MG63 (cell line): Measurements from ENCODE around the gene HYAL4. TPM values are rescaled to one million over a fixed set of nuclear protein-coding genes. Genes with fewer than 3 reads are reported as not detected.
"Not testable (repeated sequence)": the region's sequence is repeated elsewhere in the genome, so short reads cannot be mapped to it uniquely, and the experiment has no call there.

ENCODE experiments used
- DNase-seq: peaks from one replicate; pipeline ENCODE4 v3.0.0-alpha.2; 2020
- H3K27me3 ChIP-seq: fragments of 250-450 bp; sonication (Bioruptor Pico); 2 replicates; pipeline ENCODE4 v1.5.1; 2020; ENCODE audit warnings: mild to moderate bottlenecking, moderate library complexity
- H3K36me3 ChIP-seq: fragments of 250-450 bp; sonication (Bioruptor Pico); 2 replicates; pipeline ENCODE4 v1.5.1; 2020; ENCODE audit warnings: mild to moderate bottlenecking, moderate library complexity
- H3K4me3 ChIP-seq: fragments of 250-450 bp; sonication (Bioruptor Pico); 2 replicates; pipeline ENCODE4 v1.5.1; 2020; ENCODE audit warnings: mild to moderate bottlenecking, moderate library complexity
- H3K9me3 ChIP-seq: fragments of 250-450 bp; sonication (Bioruptor Pico); 2 replicates; pipeline ENCODE4 v1.5.1; 2020; ENCODE audit warnings: mild to moderate bottlenecking, moderate library complexity
- total RNA-seq: library from RNA; depleted of rRNA; stranded (reverse); fragments of >200 nt; shearing (Covaris generic); gene quantifications from 2 replicates; pipeline ENCODE4 v1.2.3, GENCODE V29; 2014; ENCODE audit warnings: low replicate concordance

HYAL4 gene
- total RNA-seq, 1 experiment from 2014 or later: not detected

- Histone ChIP-seq H3K9me3 (no peaks in the 10 kb centered on the region), H3K27me3 (no peaks in the 10 kb centered on the region), H3K36me3 (no peaks in the 10 kb centered on the region), H3K4me3 (no peak overlapping the region)
- DNase-seq: peak; percentile 23
Observed at GRCh38 chr7:123871998-123872867, 27.3 kb downstream of the HYAL4 start.

GRCh38 chr7:123872908-123873307 lies 27.9 kb downstream of the HYAL4 start:
- no peaks in the 10 kb centered on the region for H3K36me3 ChIP-seq
- H3K27me3 ChIP-seq: no peaks in the 10 kb centered on the region
- no peak overlapping the region for H3K4me3 ChIP-seq
- no peak for DNase-seq
- no peaks in the 10 kb centered on the region for H3K9me3 ChIP-seq

GRCh38 chr7:123876557-123877256 lies 31.7 kb downstream of the HYAL4 start:
- Histone ChIP-seq H3K9me3 (no peaks in the 10 kb centered on the region), H3K36me3 (no peaks in the 10 kb centered on the region), H3K4me3 (no peak overlapping the region), H3K27me3 (no peaks in the 10 kb centered on the region)
- no peak for DNase-seq

GRCh38 chr7:123879628-123880027 lies 34.7 kb downstream of the HYAL4 start:
- H3K4me3 ChIP-seq: no peak overlapping the region
- H3K36me3 ChIP-seq: no peaks in the 10 kb centered on the region
- no peaks in the 10 kb centered on the region for H3K9me3 ChIP-seq
- no peak for DNase-seq
- H3K27me3 ChIP-seq: no peaks in the 10 kb centered on the region

GRCh38 chr7:123881300-123881699 lies 36.3 kb downstream of the HYAL4 start:
- no peak overlapping the region for H3K4me3 ChIP-seq
- DNase-seq: no peak
- no peaks in the 10 kb centered on the region for H3K36me3 ChIP-seq
- H3K9me3 ChIP-seq: no peaks in the 10 kb centered on the region
- no peaks in the 10 kb centered on the region for H3K27me3 ChIP-seq

GRCh38 chr7:123883154-123883553 lies 38.2 kb downstream of the HYAL4 start:
- Histone ChIP-seq H3K4me3 (no peak overlapping the region), H3K36me3 (no peaks in the 10 kb centered on the region), H3K27me3 (no peaks in the 10 kb centered on the region), H3K9me3 (no peaks in the 10 kb centered on the region)
- DNase-seq: no peak

GRCh38 chr7:123888192-123888591 lies 43.2 kb downstream of the HYAL4 start:
- Histone ChIP-seq H3K9me3 (no peaks in the 10 kb centered on the region), H3K36me3 (no peaks in the 10 kb centered on the region), H3K27me3 (no peaks in the 10 kb centered on the region), H3K4me3 (no peak overlapping the region)
- no peak for DNase-seq

GRCh38 chr7:123894753-123895152 lies 49.8 kb downstream of the HYAL4 start:
- H3K27me3 ChIP-seq, DNase-seq, H3K36me3 ChIP-seq, H3K4me3 ChIP-seq, H3K9me3 ChIP-seq: not testable (repeated sequence)

- Histone ChIP-seq H3K9me3 (no peaks in the 10 kb centered on the region), H3K27me3 (no peaks in the 10 kb centered on the region), H3K36me3 (no peaks in the 10 kb centered on the region), H3K4me3 (no peak overlapping the region)
- no peak for DNase-seq
Observed at GRCh38 chr7:123901101-123901500, 56.1 kb downstream of the HYAL4 start.

GRCh38 chr7:123905714-123906113 lies 60.7 kb downstream of the HYAL4 start:
- H3K27me3 ChIP-seq: no peaks in the 10 kb centered on the region
- no peaks in the 10 kb centered on the region for H3K36me3 ChIP-seq
- DNase-seq: no peak
- H3K4me3 ChIP-seq: no peak overlapping the region
- H3K9me3 ChIP-seq: no peaks in the 10 kb centered on the region

GRCh38 chr7:123916240-123916724 lies 71.3 kb downstream of the HYAL4 start:
- H3K27me3 ChIP-seq: no peaks in the 10 kb centered on the region
- no peaks in the 10 kb centered on the region for H3K36me3 ChIP-seq
- no peaks in the 10 kb centered on the region for H3K9me3 ChIP-seq
- DNase-seq: no peak
- H3K4me3 ChIP-seq: no peak overlapping the region

- H3K27me3 ChIP-seq: no peaks in the 10 kb centered on the region
- no peak overlapping the region for H3K4me3 ChIP-seq
- no peak for DNase-seq
- no peaks in the 10 kb centered on the region for H3K9me3 ChIP-seq
- no peaks in the 10 kb centered on the region for H3K36me3 ChIP-seq
Observed at GRCh38 chr7:123917878-123918277, 72.9 kb downstream of the HYAL4 start.

- no peaks in the 10 kb centered on the region for H3K9me3 ChIP-seq
- H3K4me3 ChIP-seq: no peak overlapping the region
- H3K27me3 ChIP-seq: no peaks in the 10 kb centered on the region
- H3K36me3 ChIP-seq: no peaks in the 10 kb centered on the region
- no peak for DNase-seq
Observed at GRCh38 chr7:123918309-123918708, 73.3 kb downstream of the HYAL4 start.

GRCh38 chr7:123923599-123923998 lies 78.6 kb downstream of the HYAL4 start:
- no peaks in the 10 kb centered on the region for H3K9me3 ChIP-seq
- no peak overlapping the region for H3K4me3 ChIP-seq
- DNase-seq: no peak
- H3K27me3 ChIP-seq: no peaks in the 10 kb centered on the region
- no peaks in the 10 kb centered on the region for H3K36me3 ChIP-seq

GRCh38 chr7:123924941-123925340 lies 80.0 kb downstream of the HYAL4 start, which contains the start of gene SPAM1:
SPAM1 (plus strand) TSS chr7:123925241; CDS start chr7:123953571, 28,330 bp downstream.
- Histone ChIP-seq H3K9me3 (no peaks in the 10 kb centered on the region), H3K36me3 (no peaks in the 10 kb centered on the region), H3K27me3 (no peaks in the 10 kb centered on the region), H3K4me3 (no peak within 1 kb of the TSS)
- no peak for DNase-seq
